SK-N-SH (cell line): ENCODE measurements around the gene RAI14. TPM values are rescaled to one million over a fixed set of nuclear protein-coding genes. Genes with fewer than 3 reads are reported as not detected.

Experiments used
- CTCF ChIA-PET: fragments of 300-600, 350-600 bp; formaldehyde crosslinking; extraction: SDS; loops from one replicate; lab custom pipeline; 2021; lab: Yijun Ruan, JAX
- POLR2A ChIA-PET: fragments of 350-600 bp; sonication (Branson Sonifier 250); formaldehyde crosslinking; extraction: SDS; loops from one replicate; lab custom pipeline; 2020; ENCODE audit warnings: antibody characterized with exemption, inconsistent platforms; lab: Yijun Ruan, JAX
- DNase-seq: peaks from one replicate; pipeline ENCODE4 v3.0.0; 2012
- H2AFZ ChIP-seq: fragments of 200-600 bp; sonication (generic); 2 replicates; pipeline ENCODE4 v1.8.1; 2016; ENCODE audit warnings: antibody characterized with exemption, mild to moderate bottlenecking, low read depth
- H3F3A ChIP-seq: fragments of 200-600 bp; sonication (generic); replicated peaks from 2 replicates; pipeline ENCODE3; 2016; ENCODE audit warnings: antibody characterized with exemption, mild to moderate bottlenecking; ENCODE audit not compliant: insufficient read depth
- H3K27ac ChIP-seq, 2 experiments: fragments of 200-500 bp in 1 of 2; fragments of 200-600 bp in 1 of 2; sonication (Bioruptor generic) in 1 of 2; sonication (generic), shearing (Covaris generic) in 1 of 2; 2 replicates each; pipeline versions ENCODE4 v1.5.1 to v1.6.1; 2014 to 2016; ENCODE audit warnings: low read depth in 2 of 2, inconsistent platforms in 1 of 2, low read length in 1 of 2, mild to moderate bottlenecking in 1 of 2, mixed read lengths in 1 of 2
- H3K27me3 ChIP-seq: fragments of 200-600 bp; sonication (generic), shearing (Covaris generic); 2 replicates; pipeline ENCODE4 v1.6.1; 2016; ENCODE audit warnings: mixed run types; ENCODE audit not compliant: insufficient read depth
- H3K36me3 ChIP-seq, 2 experiments: fragments of 200-500 bp in 1 of 2; fragments of 200-600 bp in 1 of 2; sonication (Bioruptor generic) in 1 of 2; sonication (generic) in 1 of 2; replicated peaks in 1 of 2; 2 replicates each; pipeline versions ENCODE3 to v1.5.1; 2014 to 2016; ENCODE audit warnings: low read length in 1 of 2, mild to moderate bottlenecking in 1 of 2; ENCODE audit not compliant: insufficient read depth in 2 of 2, control insufficient read depth in 1 of 2
- H3K4me1 ChIP-seq, 2 experiments: fragments of 200-500 bp in 1 of 2; fragments of 200-600 bp in 1 of 2; sonication (Bioruptor generic) in 1 of 2; sonication (generic), shearing (Covaris generic) in 1 of 2; 2 replicates each; pipeline versions ENCODE4 v1.5.1 to v1.6.1; 2014 to 2016; ENCODE audit warnings: low read depth in 1 of 2, low read length in 1 of 2, mixed run types in 1 of 2; ENCODE audit not compliant: insufficient read depth in 2 of 2, control insufficient read depth in 1 of 2
- H3K4me2 ChIP-seq: fragments of 200-600 bp; sonication (generic), shearing (Covaris generic); 2 replicates; pipeline ENCODE4 v1.6.1; 2017; ENCODE audit warnings: mixed run types
- H3K4me3 ChIP-seq, 2 experiments: fragments of 200-500 bp in 1 of 2; fragments of 200-600 bp in 1 of 2; sonication (Bioruptor generic) in 1 of 2; sonication (generic), shearing (Covaris generic) in 1 of 2; 2 replicates each; pipeline versions ENCODE4 v1.5.1 to v1.8.1; 2014 to 2016; ENCODE audit warnings: low read depth in 2 of 2, inconsistent platforms in 1 of 2, low read length in 1 of 2, mild to moderate bottlenecking in 1 of 2, mixed read lengths in 1 of 2, moderate library complexity in 1 of 2
- H3K79me2 ChIP-seq: fragments of 200-600 bp; sonication (generic); 2 replicates; pipeline ENCODE4 v1.8.1; 2017; ENCODE audit warnings: mild to moderate bottlenecking; ENCODE audit not compliant: insufficient read depth
- H3K9ac ChIP-seq: fragments of 200-600 bp; sonication (generic); 2 replicates; pipeline ENCODE4 v1.6.1; 2017; ENCODE audit warnings: mixed run types
- H3K9me2 ChIP-seq: fragments of 200-600 bp; sonication (generic); 2 replicates; pipeline ENCODE4 v1.6.1; 2017; ENCODE audit warnings: mixed run types
- H3K9me3 ChIP-seq: fragments of 200-600 bp; sonication (generic); 2 replicates; pipeline ENCODE4 v1.6.1; 2017; ENCODE audit warnings: mixed run types, mild to moderate bottlenecking, moderate library complexity
- H4K20me1 ChIP-seq: fragments of 200-600 bp; sonication (generic); 2 replicates; pipeline ENCODE4 v1.6.1; 2017; ENCODE audit warnings: mild to moderate bottlenecking, mixed run types; ENCODE audit not compliant: insufficient read depth
- EP300 ChIP-seq, 2 experiments: IDR thresholded peaks; 2 replicates each; pipeline versions ENCODE4 v1.4.0 to v1.6.1; 2012; ENCODE audit warnings: borderline replicate concordance in 1 of 2, low read depth in 1 of 2, low read length in 1 of 2
- FOSL2 ChIP-seq: IDR thresholded peaks from 2 replicates; pipeline ENCODE4 v1.4.0; 2012; ENCODE audit warnings: low read depth, mild to moderate bottlenecking, moderate library complexity, borderline replicate concordance
- GATA2 ChIP-seq: sonication (generic); formaldehyde crosslinking; IDR thresholded peaks from 2 replicates; pipeline ENCODE4 v1.5.0; 2020; ENCODE audit warnings: mild to moderate bottlenecking, missing genetic modification reagents
- MEF2A ChIP-seq: IDR thresholded peaks from 2 replicates; pipeline ENCODE4 v1.4.0; 2012; ENCODE audit warnings: low read depth, borderline replicate concordance
- MXI1 ChIP-seq: IDR thresholded peaks from 2 replicates; pipeline ENCODE4 v1.6.1; 2012; ENCODE audit warnings: mild to moderate bottlenecking, low read depth, low read length, improper control_type of control experiment
- NRF1 ChIP-seq: IDR thresholded peaks from 2 replicates; pipeline ENCODE4 v1.6.1; 2012; ENCODE audit warnings: low read depth, mild to moderate bottlenecking, low read length
- RCOR1 ChIP-seq: fragments of 150-350 bp; IDR thresholded peaks from 2 replicates; pipeline ENCODE4 v1.6.1; 2017; ENCODE audit warnings: antibody characterized with exemption, low read length
- TEAD4 ChIP-seq: IDR thresholded peaks from 2 replicates; pipeline ENCODE4 v1.4.0; 2012; ENCODE audit warnings: mild to moderate bottlenecking, borderline replicate concordance; ENCODE audit not compliant: insufficient read depth
- YY1 ChIP-seq: IDR thresholded peaks from 2 replicates; pipeline ENCODE4 v1.4.0; 2012; ENCODE audit warnings: low read depth, mild to moderate bottlenecking
- WGBS: methylation state at CpG from one replicate; pipeline ENCODE4 v1.1.6; 2017; ENCODE audit warnings: low lambda C conversion rate; 5-methylcytosine and 5-hydroxymethylcytosine counted together
- polyA plus RNA-seq, 3 experiments: library from polyadenylated mRNA; depleted of rRNA; stranded (reverse); fragments of >200 nt; gene quantifications; 2 replicates each; pipeline ENCODE4 v1.2.3, GENCODE V29; 2012
- TF ChIP-seq, protein P1 (sequence below): IDR thresholded peaks from 2 replicates; pipeline ENCODE4 v1.4.0; 2012; ENCODE audit warnings: low read depth, borderline replicate concordance
- TF ChIP-seq, protein P2 (sequence below): fragments of 200-600 bp; sonication (generic); IDR thresholded peaks from 2 replicates; pipeline ENCODE4 v1.6.1; 2017; ENCODE audit warnings: antibody characterized with exemption, mild to moderate bottlenecking, moderate library complexity
- TF ChIP-seq, protein P3 (sequence below): fragments of 150-350 bp; IDR thresholded peaks from 2 replicates; pipeline ENCODE4 v1.6.1; 2016; ENCODE audit warnings: mild to moderate bottlenecking, low read depth, low read length
- TF ChIP-seq, protein P4 (sequence below): IDR thresholded peaks from 2 replicates; pipeline ENCODE4 v1.6.1; 2012; ENCODE audit warnings: mild to moderate bottlenecking, low read depth, low read length, moderate library complexity
- TF ChIP-seq, protein P5 (sequence below): IDR thresholded peaks from 2 replicates; pipeline ENCODE4; 2012

Gene RAI14
- polyA plus RNA-seq, 1 of the 3 experiments (the other 2 are of a cell fraction) = 53.2 TPM

GRCh38 chr5:34651791-34652190 is 4.3 kb upstream of the RAI14 start:
- Histone ChIP-seq H3K9me3 (no peaks in the 10 kb centered on the region), H4K20me1 (no peaks in the 10 kb centered on the region), H3K36me3 (no peaks in the 10 kb centered on the region), H3K27me3 (no peaks in the 10 kb centered on the region), H3K9me2 (no peaks in the 10 kb centered on the region), H2AFZ (no peak overlapping the region), H3K9ac (no peak overlapping the region), H3K79me2 (peaks cover 3% of the 10 kb centered on the region; the same call in 1 of the 2 replicates), H3K27ac (no peak overlapping the region), H3K4me1 (no peaks in the 10 kb centered on the region; a peak in 2 of 4 replicates), H3F3A (peaks cover 31% of the 10 kb centered on the region), H3K4me3 (no peak overlapping the region), H3K4me2 (no peak overlapping the region)
- no peak for DNase-seq
- no peak for TF ChIP-seq TEAD4
- TF ChIP-seq, protein P1, sequence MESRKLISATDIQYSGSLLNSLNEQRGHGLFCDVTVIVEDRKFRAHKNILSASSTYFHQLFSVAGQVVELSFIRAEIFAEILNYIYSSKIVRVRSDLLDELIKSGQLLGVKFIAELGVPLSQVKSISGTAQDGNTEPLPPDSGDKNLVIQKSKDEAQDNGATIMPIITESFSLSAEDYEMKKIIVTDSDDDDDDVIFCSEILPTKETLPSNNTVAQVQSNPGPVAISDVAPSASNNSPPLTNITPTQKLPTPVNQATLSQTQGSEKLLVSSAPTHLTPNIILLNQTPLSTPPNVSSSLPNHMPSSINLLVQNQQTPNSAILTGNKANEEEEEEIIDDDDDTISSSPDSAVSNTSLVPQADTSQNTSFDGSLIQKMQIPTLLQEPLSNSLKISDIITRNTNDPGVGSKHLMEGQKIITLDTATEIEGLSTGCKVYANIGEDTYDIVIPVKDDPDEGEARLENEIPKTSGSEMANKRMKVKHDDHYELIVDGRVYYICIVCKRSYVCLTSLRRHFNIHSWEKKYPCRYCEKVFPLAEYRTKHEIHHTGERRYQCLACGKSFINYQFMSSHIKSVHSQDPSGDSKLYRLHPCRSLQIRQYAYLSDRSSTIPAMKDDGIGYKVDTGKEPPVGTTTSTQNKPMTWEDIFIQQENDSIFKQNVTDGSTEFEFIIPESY = no peak
- TF ChIP-seq, protein P2, sequence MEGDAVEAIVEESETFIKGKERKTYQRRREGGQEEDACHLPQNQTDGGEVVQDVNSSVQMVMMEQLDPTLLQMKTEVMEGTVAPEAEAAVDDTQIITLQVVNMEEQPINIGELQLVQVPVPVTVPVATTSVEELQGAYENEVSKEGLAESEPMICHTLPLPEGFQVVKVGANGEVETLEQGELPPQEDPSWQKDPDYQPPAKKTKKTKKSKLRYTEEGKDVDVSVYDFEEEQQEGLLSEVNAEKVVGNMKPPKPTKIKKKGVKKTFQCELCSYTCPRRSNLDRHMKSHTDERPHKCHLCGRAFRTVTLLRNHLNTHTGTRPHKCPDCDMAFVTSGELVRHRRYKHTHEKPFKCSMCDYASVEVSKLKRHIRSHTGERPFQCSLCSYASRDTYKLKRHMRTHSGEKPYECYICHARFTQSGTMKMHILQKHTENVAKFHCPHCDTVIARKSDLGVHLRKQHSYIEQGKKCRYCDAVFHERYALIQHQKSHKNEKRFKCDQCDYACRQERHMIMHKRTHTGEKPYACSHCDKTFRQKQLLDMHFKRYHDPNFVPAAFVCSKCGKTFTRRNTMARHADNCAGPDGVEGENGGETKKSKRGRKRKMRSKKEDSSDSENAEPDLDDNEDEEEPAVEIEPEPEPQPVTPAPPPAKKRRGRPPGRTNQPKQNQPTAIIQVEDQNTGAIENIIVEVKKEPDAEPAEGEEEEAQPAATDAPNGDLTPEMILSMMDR = no peak
- TF ChIP-seq FOSL2 = no peak
- no peak for TF ChIP-seq GATA2 (CRISPR knock-in tag)
- TF ChIP-seq RCOR1 = no peak
- TF ChIP-seq, protein P3, sequence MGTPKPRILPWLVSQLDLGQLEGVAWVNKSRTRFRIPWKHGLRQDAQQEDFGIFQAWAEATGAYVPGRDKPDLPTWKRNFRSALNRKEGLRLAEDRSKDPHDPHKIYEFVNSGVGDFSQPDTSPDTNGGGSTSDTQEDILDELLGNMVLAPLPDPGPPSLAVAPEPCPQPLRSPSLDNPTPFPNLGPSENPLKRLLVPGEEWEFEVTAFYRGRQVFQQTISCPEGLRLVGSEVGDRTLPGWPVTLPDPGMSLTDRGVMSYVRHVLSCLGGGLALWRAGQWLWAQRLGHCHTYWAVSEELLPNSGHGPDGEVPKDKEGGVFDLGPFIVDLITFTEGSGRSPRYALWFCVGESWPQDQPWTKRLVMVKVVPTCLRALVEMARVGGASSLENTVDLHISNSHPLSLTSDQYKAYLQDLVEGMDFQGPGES = no peak
- TF ChIP-seq EP300 (IDR thresholded peaks at IDR 0.05; ENCODE audit: borderline replicate concordance in 1 of 2, low read depth in 1 of 2, low read length in 1 of 2) = no peak
- 33% methylated on average over 2 of the region's 2 CpGs for WGBS
- CTCF ChIA-PET = no interaction called here
- POLR2A ChIA-PET = no interaction called here

DNA sequence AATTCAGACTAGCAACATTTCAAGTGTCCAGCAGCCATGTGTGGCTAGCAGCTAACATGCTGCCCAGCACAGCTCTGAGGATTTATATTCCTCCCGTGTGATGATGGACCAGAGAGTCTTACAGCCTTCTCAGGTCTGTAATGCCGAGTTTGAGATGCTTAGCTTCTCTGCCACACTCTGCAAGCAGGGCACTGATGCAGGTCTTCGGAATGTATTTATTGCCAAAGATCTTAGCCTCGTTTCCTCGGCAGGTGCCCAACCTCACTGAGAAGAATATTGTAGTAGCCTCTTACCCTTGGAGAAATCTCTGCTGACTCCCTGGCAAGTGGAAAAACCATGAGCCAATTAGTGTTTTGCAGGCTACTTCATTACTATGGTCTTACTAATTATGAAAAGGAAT is 3.7 kb upstream of the RAI14 start:
- no peaks in the 10 kb centered on the region for H3K27me3 ChIP-seq
- H3F3A ChIP-seq = peaks cover 31% of the 10 kb centered on the region
- H3K4me2 ChIP-seq = peak overlapping the region; percentile 39; the same call in 1 of the 2 replicates
- peaks cover 9% of the 10 kb centered on the region for H3K79me2 ChIP-seq
- H4K20me1 ChIP-seq = no peaks in the 10 kb centered on the region; the same call in 1 of the 2 replicates
- POLR2A ChIA-PET = no interaction called here
- no peak for DNase-seq
- no peak overlapping the region for H2AFZ ChIP-seq
- H3K36me3 ChIP-seq = no peaks in the 10 kb centered on the region
- TF ChIP-seq MEF2A (no peak), YY1 (no peak), NRF1 (no peak), MXI1 (no peak), FOSL2 (no peak), EP300 (IDR thresholded peaks at IDR 0.05; ENCODE audit: borderline replicate concordance in 1 of 2, low read depth in 1 of 2, low read length in 1 of 2) (no peak)
- TF ChIP-seq, protein P4, sequence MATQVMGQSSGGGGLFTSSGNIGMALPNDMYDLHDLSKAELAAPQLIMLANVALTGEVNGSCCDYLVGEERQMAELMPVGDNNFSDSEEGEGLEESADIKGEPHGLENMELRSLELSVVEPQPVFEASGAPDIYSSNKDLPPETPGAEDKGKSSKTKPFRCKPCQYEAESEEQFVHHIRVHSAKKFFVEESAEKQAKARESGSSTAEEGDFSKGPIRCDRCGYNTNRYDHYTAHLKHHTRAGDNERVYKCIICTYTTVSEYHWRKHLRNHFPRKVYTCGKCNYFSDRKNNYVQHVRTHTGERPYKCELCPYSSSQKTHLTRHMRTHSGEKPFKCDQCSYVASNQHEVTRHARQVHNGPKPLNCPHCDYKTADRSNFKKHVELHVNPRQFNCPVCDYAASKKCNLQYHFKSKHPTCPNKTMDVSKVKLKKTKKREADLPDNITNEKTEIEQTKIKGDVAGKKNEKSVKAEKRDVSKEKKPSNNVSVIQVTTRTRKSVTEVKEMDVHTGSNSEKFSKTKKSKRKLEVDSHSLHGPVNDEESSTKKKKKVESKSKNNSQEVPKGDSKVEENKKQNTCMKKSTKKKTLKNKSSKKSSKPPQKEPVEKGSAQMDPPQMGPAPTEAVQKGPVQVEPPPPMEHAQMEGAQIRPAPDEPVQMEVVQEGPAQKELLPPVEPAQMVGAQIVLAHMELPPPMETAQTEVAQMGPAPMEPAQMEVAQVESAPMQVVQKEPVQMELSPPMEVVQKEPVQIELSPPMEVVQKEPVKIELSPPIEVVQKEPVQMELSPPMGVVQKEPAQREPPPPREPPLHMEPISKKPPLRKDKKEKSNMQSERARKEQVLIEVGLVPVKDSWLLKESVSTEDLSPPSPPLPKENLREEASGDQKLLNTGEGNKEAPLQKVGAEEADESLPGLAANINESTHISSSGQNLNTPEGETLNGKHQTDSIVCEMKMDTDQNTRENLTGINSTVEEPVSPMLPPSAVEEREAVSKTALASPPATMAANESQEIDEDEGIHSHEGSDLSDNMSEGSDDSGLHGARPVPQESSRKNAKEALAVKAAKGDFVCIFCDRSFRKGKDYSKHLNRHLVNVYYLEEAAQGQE = no peak
- TF ChIP-seq, protein P5, sequence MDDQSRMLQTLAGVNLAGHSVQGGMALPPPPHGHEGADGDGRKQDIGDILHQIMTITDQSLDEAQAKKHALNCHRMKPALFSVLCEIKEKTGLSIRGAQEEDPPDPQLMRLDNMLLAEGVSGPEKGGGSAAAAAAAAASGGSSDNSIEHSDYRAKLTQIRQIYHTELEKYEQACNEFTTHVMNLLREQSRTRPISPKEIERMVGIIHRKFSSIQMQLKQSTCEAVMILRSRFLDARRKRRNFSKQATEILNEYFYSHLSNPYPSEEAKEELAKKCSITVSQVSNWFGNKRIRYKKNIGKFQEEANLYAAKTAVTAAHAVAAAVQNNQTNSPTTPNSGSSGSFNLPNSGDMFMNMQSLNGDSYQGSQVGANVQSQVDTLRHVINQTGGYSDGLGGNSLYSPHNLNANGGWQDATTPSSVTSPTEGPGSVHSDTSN = no peak
- TF ChIP-seq, all 33 proteins: peak for 0
- Histone ChIP-seq H3K9me3 (no peaks in the 10 kb centered on the region), H3K9ac (no peak overlapping the region), H3K9me2 (no peaks in the 10 kb centered on the region), H3K4me1 (no peaks in the 10 kb centered on the region; a peak in 2 of 4 replicates), H3K27ac (peak overlapping the region; percentile 30 to 50; a peak in 2 of 4 replicates), H3K4me3 (no peak overlapping the region)
- WGBS = 17% methylated on average over 4 of the region's 5 CpGs
- CTCF ChIA-PET = no interaction called here
